Mucosa of rectum (tissue), 2 donors: Measurements from ENCODE around the gene BCAP29.
A peak's percentile ranks its signal among the peaks of the same experiment; 100 is the strongest.

Experiments used
- H3K27ac ChIP-seq, 2 donors: one replicate each; pipeline ENCODE4 v1.7.0; 2013; ENCODE audit warnings: inconsistent platforms in 2 of 2, low read depth in 2 of 2, low read length in 2 of 2
- H3K27me3 ChIP-seq, 2 donors: one replicate each; pipeline ENCODE4 v1.7.0; 2013; ENCODE audit warnings: low read length in 2 of 2; ENCODE audit not compliant: control insufficient read depth in 2 of 2, insufficient read depth in 2 of 2
- H3K36me3 ChIP-seq, 2 donors: one replicate each; pipeline ENCODE4 v1.7.0; 2013; ENCODE audit warnings: low read length in 2 of 2; ENCODE audit not compliant: control insufficient read depth in 2 of 2, insufficient read depth in 2 of 2
- H3K4me1 ChIP-seq, 2 donors: one replicate each; pipeline ENCODE4 v1.7.0; 2013; ENCODE audit warnings: low read length in 2 of 2, mild to moderate bottlenecking in 1 of 2; ENCODE audit not compliant: control insufficient read depth in 2 of 2, insufficient read depth in 2 of 2
- H3K4me3 ChIP-seq, 2 donors: one replicate each; pipeline ENCODE4 v1.7.0; 2013; ENCODE audit warnings: low read length in 2 of 2
- H3K9ac ChIP-seq, 2 donors: one replicate each; pipeline ENCODE4 v1.7.0; 2013; ENCODE audit warnings: low read length in 2 of 2, low read depth in 1 of 2, mild to moderate bottlenecking in 1 of 2
- H3K9me3 ChIP-seq, 2 donors: one replicate each; pipeline ENCODE4 v1.7.0; 2013; ENCODE audit warnings: low read length in 2 of 2; ENCODE audit not compliant: control insufficient read depth in 2 of 2
- donor health status: healthy.
- donor health status: Normal muscosa, but diverticular disease.

Gene BCAP29

DNA sequence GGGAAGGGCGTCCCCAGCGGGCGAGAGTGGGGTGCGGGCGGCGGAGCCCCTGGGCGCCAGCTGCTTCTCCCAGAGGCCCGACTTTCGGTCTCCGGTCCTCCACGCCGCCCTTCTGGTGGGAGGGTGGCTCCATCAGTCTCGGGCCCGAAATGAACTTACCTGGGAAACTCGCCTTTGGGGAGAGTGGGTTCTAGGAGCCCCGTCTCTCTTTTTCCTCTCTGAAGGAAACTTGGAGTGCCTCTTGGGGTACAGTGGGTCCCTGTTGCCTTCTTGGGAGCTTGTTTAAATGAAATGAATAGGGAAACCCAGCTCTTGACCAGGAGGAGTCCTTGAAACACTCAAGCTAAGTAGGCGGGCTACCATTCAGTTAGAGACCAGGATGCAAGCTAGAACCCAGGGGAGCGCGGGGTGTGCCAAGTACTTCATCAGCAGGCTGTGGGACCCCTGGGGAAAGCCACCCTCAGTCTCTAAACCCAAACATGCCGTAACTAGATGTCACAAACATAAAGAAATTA lies 81.9 kb downstream of the BCAP29 start:
- peaks cover 7 to 16% of the 10 kb centered on the region in 2 donors for H3K4me1 ChIP-seq
- H3K9me3 ChIP-seq: no peaks in the 10 kb centered on the region
- H3K4me3 ChIP-seq: peak overlapping the region; percentile 71 to 77
- H3K9ac ChIP-seq: peak overlapping the region in 1 of 2 donors; percentile 43
- H3K27ac ChIP-seq: no peak overlapping the region
- peaks cover 31 to 42% of the 10 kb centered on the region in 2 donors for H3K27me3 ChIP-seq
- no peaks in the 10 kb centered on the region for H3K36me3 ChIP-seq

- peaks cover 7 to 16% of the 10 kb centered on the region in 2 donors for H3K4me1 ChIP-seq
- no peaks in the 10 kb centered on the region for H3K9me3 ChIP-seq
- no peak overlapping the region for H3K27ac ChIP-seq
- no peaks in the 10 kb centered on the region for H3K36me3 ChIP-seq
- H3K4me3 ChIP-seq: no peak overlapping the region
- H3K27me3 ChIP-seq: peaks cover 30 to 40% of the 10 kb centered on the region in 2 donors
- no peak overlapping the region for H3K9ac ChIP-seq
Measured at GRCh38 chr7:107663196-107663595, 83.2 kb downstream of the BCAP29 start.

DNA sequence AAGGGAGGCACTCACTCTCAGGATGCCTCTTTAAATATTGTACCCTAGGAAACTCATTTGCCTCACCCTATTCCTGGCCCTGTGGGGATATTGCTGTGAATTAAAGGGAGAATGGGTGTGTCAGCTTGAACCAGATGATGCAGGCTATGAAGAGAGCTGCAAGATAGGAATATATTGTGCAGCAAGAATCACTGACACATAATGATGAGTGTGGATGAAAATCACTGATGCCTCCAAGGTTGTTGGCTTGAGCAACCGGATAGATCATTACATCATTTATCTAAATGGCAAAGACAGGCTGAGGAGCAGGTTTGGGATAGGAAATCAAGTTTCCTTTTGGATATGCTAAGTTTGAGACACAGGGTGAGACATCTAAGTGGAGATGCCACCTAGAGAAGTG lies 86.7 kb downstream of the BCAP29 start:
- Histone ChIP-seq H3K27me3 (peaks cover 6 to 10% of the 10 kb centered on the region in 2 donors), H3K9ac (no peak overlapping the region), H3K4me3 (no peak overlapping the region), H3K9me3 (no peaks in the 10 kb centered on the region), H3K27ac (no peak overlapping the region), H3K36me3 (no peaks in the 10 kb centered on the region), H3K4me1 (peaks cover 0 to 2% of the 10 kb centered on the region in 2 donors)

DNA sequence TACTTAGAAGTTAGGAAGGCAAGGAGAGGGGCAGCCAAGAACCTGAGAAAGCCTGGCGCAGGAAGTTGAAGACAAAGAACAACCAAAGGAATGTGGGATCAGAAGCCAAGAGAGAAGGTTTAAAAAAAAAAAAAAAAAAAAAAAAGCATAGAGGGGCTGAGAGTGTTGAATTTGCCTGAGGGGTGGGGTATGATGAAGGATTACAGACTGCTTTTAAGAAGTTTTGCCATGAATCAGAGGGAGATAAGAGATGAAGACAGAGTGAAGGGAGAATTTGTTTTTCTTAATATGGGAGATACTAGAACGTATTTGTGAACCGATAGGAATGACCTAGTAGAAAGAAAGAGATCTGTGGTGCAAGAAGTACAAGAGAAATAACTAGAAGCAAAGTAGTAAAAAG lies 87.3 kb downstream of the BCAP29 start:
- H3K9me3 ChIP-seq: no peaks in the 10 kb centered on the region
- no peaks in the 10 kb centered on the region for H3K36me3 ChIP-seq
- no peak overlapping the region for H3K4me3 ChIP-seq
- H3K9ac ChIP-seq: no peak overlapping the region
- H3K4me1 ChIP-seq: no peaks in the 10 kb centered on the region
- H3K27me3 ChIP-seq: peaks cover under 1 to 4% of the 10 kb centered on the region in 2 donors
- no peak overlapping the region for H3K27ac ChIP-seq

GRCh38 chr7:107668296-107668695 lies 88.2 kb downstream of the BCAP29 start:
- H3K27ac ChIP-seq: no peak overlapping the region
- no peak overlapping the region for H3K4me3 ChIP-seq

More at GRCh38 chr7:107668296-107668695, 88.2 kb downstream of the BCAP29 start:
- H3K4me1 ChIP-seq: no peaks in the 10 kb centered on the region
- peaks cover 0 to 2% of the 10 kb centered on the region in 2 donors for H3K27me3 ChIP-seq
- no peaks in the 10 kb centered on the region for H3K36me3 ChIP-seq
- H3K9ac ChIP-seq: no peak overlapping the region
- H3K9me3 ChIP-seq: no peaks in the 10 kb centered on the region
